SK-N-SH treated with all-trans-retinoic acid at 6 μM for 48 hours (cell line): ENCODE data around the gene CCN6.

Experiments used
- ARNTL ChIP-seq: fragments of 450-650 bp; formaldehyde crosslinking; IDR thresholded peaks from 2 replicates; pipeline ENCODE4 v1.5.0; 2020; ENCODE audit warnings: low read depth, mild to moderate bottlenecking, moderate library complexity, borderline replicate concordance
- CREB5 ChIP-seq: fragments of 250-450 bp; sonication (Bioruptor Pico); IDR thresholded peaks from 2 replicates; pipeline ENCODE4 v1.5.1; 2020; ENCODE audit warnings: low read depth, mild to moderate bottlenecking, moderate library complexity
- PATZ1 ChIP-seq: fragments of 250-450 bp; sonication (Bioruptor Pico); IDR thresholded peaks from 2 replicates; pipeline ENCODE4 v1.8.0; 2020; ENCODE audit warnings: mild to moderate bottlenecking, moderate library complexity, borderline replicate concordance
- POU6F1 ChIP-seq: fragments of 250-450 bp; sonication (Bioruptor Pico); IDR thresholded peaks from 2 replicates; pipeline ENCODE4 v1.8.0; 2021; ENCODE audit warnings: low read depth, mild to moderate bottlenecking, moderate library complexity, borderline replicate concordance
- RARB ChIP-seq: fragments of 250-450 bp; sonication (Bioruptor Pico); IDR thresholded peaks from 2 replicates; pipeline ENCODE4 v1.8.0; 2021; ENCODE audit warnings: mild to moderate bottlenecking, moderate library complexity
- TOX ChIP-seq: fragments of 250-450 bp; sonication (Bioruptor Pico); IDR thresholded peaks from 2 replicates; pipeline ENCODE4 v1.8.0; 2021; ENCODE audit warnings: mild to moderate bottlenecking, moderate library complexity, borderline replicate concordance
- TSHZ2 ChIP-seq: fragments of 250-450 bp; sonication (Bioruptor Pico); IDR thresholded peaks from 2 replicates; pipeline ENCODE4 v1.5.0; 2020; ENCODE audit warnings: mild to moderate bottlenecking, moderate library complexity
- ZNF565 ChIP-seq: fragments of 450-650 bp; formaldehyde crosslinking; conservative IDR thresholded peaks from 2 replicates; pipeline ENCODE4 v1.5.0; 2020; ENCODE audit warnings: low read depth, mild to moderate bottlenecking, moderate library complexity
- ZNF70 ChIP-seq: fragments of 450-650 bp; formaldehyde crosslinking; IDR thresholded peaks from 2 replicates; pipeline ENCODE4 v1.5.0; 2020; ENCODE audit warnings: mild to moderate bottlenecking, moderate library complexity

GRCh38 chr6:112049026-112049799, 4.7 kb upstream of the CCN6 start:
- TF ChIP-seq ARNTL (no peak), POU6F1 (CRISPR knock-in tag) (no peak), RARB (CRISPR knock-in tag) (no peak), TSHZ2 (CRISPR knock-in tag) (no peak), CREB5 (no peak), ZNF70 (no peak), ZNF565 (CRISPR knock-in tag) (no peak), TOX (CRISPR knock-in tag) (no peak), PATZ1 (CRISPR knock-in tag) (no peak)
